ENCODE measurements around the gene ZNF746. TPM values are rescaled to one million over a fixed set of nuclear protein-coding genes. Genes with fewer than 3 reads are reported as not detected.

The ZNF746 gene
- total and polyA plus RNA-seq, 9 of the 15 experiments (the other 6 are each of a cell fraction or from before 2014, with no cell fraction given), result 1.7 to 31.6 (median 13.3) TPM

GRCh38 chr7:149494738-149495368 is 2.8 kb downstream of the ZNF746 start (continued):
- TF ChIP-seq, protein P1, sequence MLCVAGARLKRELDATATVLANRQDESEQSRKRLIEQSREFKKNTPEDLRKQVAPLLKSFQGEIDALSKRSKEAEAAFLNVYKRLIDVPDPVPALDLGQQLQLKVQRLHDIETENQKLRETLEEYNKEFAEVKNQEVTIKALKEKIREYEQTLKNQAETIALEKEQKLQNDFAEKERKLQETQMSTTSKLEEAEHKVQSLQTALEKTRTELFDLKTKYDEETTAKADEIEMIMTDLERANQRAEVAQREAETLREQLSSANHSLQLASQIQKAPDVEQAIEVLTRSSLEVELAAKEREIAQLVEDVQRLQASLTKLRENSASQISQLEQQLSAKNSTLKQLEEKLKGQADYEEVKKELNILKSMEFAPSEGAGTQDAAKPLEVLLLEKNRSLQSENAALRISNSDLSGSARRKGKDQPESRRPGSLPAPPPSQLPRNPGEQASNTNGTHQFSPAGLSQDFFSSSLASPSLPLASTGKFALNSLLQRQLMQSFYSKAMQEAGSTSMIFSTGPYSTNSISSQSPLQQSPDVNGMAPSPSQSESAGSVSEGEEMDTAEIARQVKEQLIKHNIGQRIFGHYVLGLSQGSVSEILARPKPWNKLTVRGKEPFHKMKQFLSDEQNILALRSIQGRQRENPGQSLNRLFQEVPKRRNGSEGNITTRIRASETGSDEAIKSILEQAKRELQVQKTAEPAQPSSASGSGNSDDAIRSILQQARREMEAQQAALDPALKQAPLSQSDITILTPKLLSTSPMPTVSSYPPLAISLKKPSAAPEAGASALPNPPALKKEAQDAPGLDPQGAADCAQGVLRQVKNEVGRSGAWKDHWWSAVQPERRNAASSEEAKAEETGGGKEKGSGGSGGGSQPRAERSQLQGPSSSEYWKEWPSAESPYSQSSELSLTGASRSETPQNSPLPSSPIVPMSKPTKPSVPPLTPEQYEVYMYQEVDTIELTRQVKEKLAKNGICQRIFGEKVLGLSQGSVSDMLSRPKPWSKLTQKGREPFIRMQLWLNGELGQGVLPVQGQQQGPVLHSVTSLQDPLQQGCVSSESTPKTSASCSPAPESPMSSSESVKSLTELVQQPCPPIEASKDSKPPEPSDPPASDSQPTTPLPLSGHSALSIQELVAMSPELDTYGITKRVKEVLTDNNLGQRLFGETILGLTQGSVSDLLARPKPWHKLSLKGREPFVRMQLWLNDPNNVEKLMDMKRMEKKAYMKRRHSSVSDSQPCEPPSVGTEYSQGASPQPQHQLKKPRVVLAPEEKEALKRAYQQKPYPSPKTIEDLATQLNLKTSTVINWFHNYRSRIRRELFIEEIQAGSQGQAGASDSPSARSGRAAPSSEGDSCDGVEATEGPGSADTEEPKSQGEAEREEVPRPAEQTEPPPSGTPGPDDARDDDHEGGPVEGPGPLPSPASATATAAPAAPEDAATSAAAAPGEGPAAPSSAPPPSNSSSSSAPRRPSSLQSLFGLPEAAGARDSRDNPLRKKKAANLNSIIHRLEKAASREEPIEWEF (CRISPR knock-in tag; IDR thresholded peaks at IDR 0.05), result no peak
- TF ChIP-seq U2AF1 (optimal IDR thresholded peaks at IDR 0.05; ENCODE audit: low read depth, low read length), result no peak
- TF ChIP-seq PKNOX1 (IDR thresholded peaks at IDR 0.05), result no peak
- no peak for TF ChIP-seq SIX5 (IDR thresholded peaks at IDR 0.05; ENCODE audit: borderline replicate concordance in 1 of 2, insufficient read depth in 1 of 2, low read depth in 1 of 2, low read length in 2 of 2)
- TF ChIP-seq ZNF318 (IDR thresholded peaks at IDR 0.05; ENCODE audit: borderline replicate concordance in 1 of 2, low read depth in 1 of 2), result peak in 1 of 2 experiments; percentile 94; a peak in 2 of 4 replicates
- TF ChIP-seq RCOR1 (IDR thresholded peaks at IDR 0.05; ENCODE audit: borderline replicate concordance in 1 of 2, low read depth in 2 of 2, low read length in 2 of 2), result peak in 1 of 2 experiments; percentile 70; a peak in 1 of 4 replicates
- no peak for TF ChIP-seq NCOA2 (IDR thresholded peaks at IDR 0.05; ENCODE audit: partially characterized antibody in 2 of 2)
- no peak for TF ChIP-seq DMBX1 (CRISPR knock-in tag; IDR thresholded peaks at IDR 0.05; ENCODE audit: borderline replicate concordance)
- TF ChIP-seq NONO (IDR thresholded peaks at IDR 0.05; ENCODE audit: low read depth in 2 of 2, low read length in 1 of 2), result no peak

All from K562 (cell line).